Stimulated activated CD8-positive, alpha-beta memory T cell treated with anti-CD3 and anti-CD28 coated beads, Interleukin-7, amount 100 ng/mL, for 4 hours (primary cell): ENCODE data around the gene DPAGT1.
"Not testable (repeated sequence)": the region's sequence is repeated elsewhere in the genome, so short reads cannot be mapped to it uniquely, and the experiment has no call there.

Source experiments
- DNase-seq, 2 donors: peaks; one replicate each; pipeline ENCODE4 v3.0.0-alpha.2; 2020; ENCODE audit warnings: low read depth in 2 of 2

Gene DPAGT1

GRCh38 chr11:119101759-119102423 lies at the start of gene DPAGT1:
Gene DPAGT1, minus strand, starts transcription at chr11:119101853. Its CDS starts 198 bp downstream, at chr11:119101655.
- peak; percentile 76 to 82 for DNase-seq

- DNase-seq: no peak
These were observed 48.2 kb upstream of the DPAGT1 start for GRCh38 chr11:119149786-119150275.

GRCh38 chr11:119149018-119149785 lies 47.5 kb upstream of the DPAGT1 start, which contains the start of gene ABCG4:
Gene ABCG4, plus strand, starts transcription at chr11:119149052. Its CDS starts 914 bp downstream, at chr11:119149966.
- no peak for DNase-seq

- DNase-seq: no peak
These were observed 47.0 kb upstream of the DPAGT1 start for GRCh38 chr11:119148720-119149017.

- DNase-seq: no peak
These were observed 46.1 kb upstream of the DPAGT1 start for GRCh38 chr11:119147604-119148333.

GRCh38 chr11:119145551-119145950 lies 43.9 kb upstream of the DPAGT1 start:
- no peak for DNase-seq

GRCh38 chr11:119144825-119145486 lies 43.3 kb upstream of the DPAGT1 start:
- DNase-seq: no peak

- DNase-seq: not testable (repeated sequence)
These were observed 37.6 kb upstream of the DPAGT1 start for GRCh38 chr11:119139276-119139675.

GRCh38 chr11:119134389-119134978 lies 32.8 kb upstream of the DPAGT1 start:
- no peak for DNase-seq

- no peak for DNase-seq
These were observed 29.0 kb upstream of the DPAGT1 start for GRCh38 chr11:119130662-119131061.

GRCh38 chr11:119126675-119127268 lies 25.1 kb upstream of the DPAGT1 start:
- DNase-seq: no peak

- no peak for DNase-seq
These were observed 24.2 kb upstream of the DPAGT1 start for GRCh38 chr11:119125821-119126220.

- no peak for DNase-seq
These were observed 20.1 kb upstream of the DPAGT1 start for GRCh38 chr11:119121811-119122124.

- peak; percentile 100 for DNase-seq
These were observed 19.6 kb upstream of the DPAGT1 start, which contains the start of gene HINFP for GRCh38 chr11:119121008-119121810. Gene HINFP, plus strand, starts transcription at chr11:119121580. Its CDS starts 5,365 bp downstream, at chr11:119126945.

- no peak for DNase-seq
These were observed 19.0 kb upstream of the DPAGT1 start for GRCh38 chr11:119120639-119121007.

GRCh38 chr11:119118946-119119345 lies 17.3 kb upstream of the DPAGT1 start:
- no peak for DNase-seq

GRCh38 chr11:119118227-119118626 lies 16.6 kb upstream of the DPAGT1 start:
- no peak for DNase-seq

GRCh38 chr11:119117004-119117706 lies 15.5 kb upstream of the DPAGT1 start:
- DNase-seq: no peak

GRCh38 chr11:119116601-119117000 lies 14.9 kb upstream of the DPAGT1 start:
- DNase-seq: no peak

- no peak for DNase-seq
These were observed 14.6 kb upstream of the DPAGT1 start for GRCh38 chr11:119116235-119116594.
